Measurements from ENCODE around the gene CDC37L1.
"Not testable (repeated sequence)": the region's sequence is repeated elsewhere in the genome, so short reads cannot be mapped to it uniquely, and the experiment has no call there.

Gene CDC37L1

DNA sequence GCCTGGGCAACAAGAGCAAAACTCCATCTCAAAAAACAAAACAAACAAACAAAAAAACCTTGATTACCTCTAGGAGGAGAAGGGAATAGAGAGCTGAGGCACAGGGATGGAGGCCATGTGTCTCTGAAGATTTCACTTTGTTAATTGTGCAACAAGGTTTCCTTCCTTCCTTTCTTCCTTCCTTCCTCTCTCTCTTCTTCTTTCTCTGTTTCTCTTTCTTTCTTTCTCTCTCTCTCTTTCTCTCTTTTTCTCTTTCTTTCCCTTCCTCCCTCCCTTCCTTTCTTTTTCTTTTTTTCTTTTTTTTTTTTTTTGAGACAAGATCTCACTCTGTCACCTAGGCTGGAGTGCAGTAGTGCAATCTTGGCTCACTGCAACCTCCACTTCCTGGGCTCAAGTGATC lies 75.2 kb downstream of the CDC37L1 start:
- not testable (repeated sequence) for DNase-seq (ENCODE audit: low read depth in 2 of 2)

DNA sequence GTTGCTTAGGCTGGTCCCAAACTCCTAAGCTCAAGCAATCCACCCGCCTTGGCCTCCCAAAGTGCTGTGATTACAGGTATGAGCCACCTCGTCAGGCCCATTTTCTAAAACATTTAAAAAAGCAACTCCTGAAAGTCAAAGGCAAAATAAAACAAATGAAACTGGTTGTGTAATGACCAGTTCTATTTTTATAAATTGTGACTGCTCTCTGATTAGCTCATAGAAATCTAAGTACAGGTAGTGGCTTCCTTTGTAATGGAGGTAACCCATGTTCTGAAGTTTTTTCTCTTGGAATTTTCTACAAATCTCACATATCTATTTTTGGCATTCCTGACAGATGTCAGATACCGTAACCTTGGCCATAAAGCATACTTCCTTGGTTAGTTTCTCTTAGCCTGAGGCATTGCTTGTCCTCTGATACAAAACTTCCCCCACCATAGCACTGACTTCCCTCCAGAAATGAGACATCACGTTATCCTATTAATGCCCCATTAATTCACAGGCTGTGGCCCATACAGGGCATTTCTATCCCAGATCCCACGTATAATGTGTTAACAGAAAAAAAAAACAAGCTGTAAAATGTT lies 75.7 kb downstream of the CDC37L1 start:
- DNase-seq (ENCODE audit: low read depth in 2 of 2) = no peak

DNA sequence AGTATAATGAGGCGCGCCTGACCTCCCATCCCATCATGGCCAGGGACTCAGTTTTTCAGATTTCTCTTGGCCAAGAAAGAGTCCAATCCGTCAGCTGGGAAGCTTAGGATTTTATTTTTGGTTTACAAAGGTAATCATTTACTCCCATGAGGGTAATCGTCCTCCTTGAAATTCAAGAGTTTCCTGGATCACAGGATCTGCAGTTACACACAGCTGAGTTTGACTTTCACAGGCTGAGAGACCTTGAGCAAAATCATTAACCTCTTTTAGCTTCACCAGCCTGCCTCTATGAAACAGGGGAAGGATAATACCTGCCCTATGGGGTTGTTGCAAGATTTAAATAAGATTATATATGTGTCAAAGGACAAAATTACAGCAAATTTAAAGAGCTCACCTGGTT lies 77.1 kb downstream of the CDC37L1 start:
- no peak for DNase-seq (ENCODE audit: low read depth in 2 of 2)
